ENCODE measurements around the gene MB21D2.

- TF ChIP-seq POU2F2 (IDR thresholded peaks at IDR 0.05; ENCODE audit: low read depth, low read length) (no peak), POLR2A (IDR thresholded peaks at IDR 0.05; ENCODE audit: low read depth, low read length) (no peak), POLR2AphosphoS5 (IDR thresholded peaks at IDR 0.05; ENCODE audit: low read depth, low read length) (no peak), PAX5 (IDR thresholded peaks at IDR 0.05; ENCODE audit: insufficient read depth, low read length, severe bottlenecking) (no peak), TAF1 (IDR thresholded peaks at IDR 0.05; ENCODE audit: low read depth, low read length) (no peak)
Observed at GRCh38 chr3:192919901-192920300, 2.2 kb upstream of the MB21D2 start.
